H1 (cell line): Measurements from ENCODE around the gene ACP4. TPM values are rescaled to one million over a fixed set of nuclear protein-coding genes. Genes with fewer than 3 reads are reported as not detected.
A peak's percentile ranks its signal among the peaks of the same experiment; 100 is the strongest.

ENCODE experiments used
- ATF2 ChIP-seq: IDR thresholded peaks from 2 replicates; pipeline ENCODE4 v1.6.1; 2012; ENCODE audit warnings: low read length, inconsistent platforms
- ATF3 ChIP-seq: IDR thresholded peaks from 2 replicates; pipeline ENCODE4 v1.6.1; 2011; ENCODE audit warnings: low read depth, mild to moderate bottlenecking, low read length; ENCODE audit not compliant: insufficient read depth
- CEBPB ChIP-seq: IDR thresholded peaks from 2 replicates; pipeline ENCODE4 v1.6.1; 2012; ENCODE audit warnings: low read depth, low read length
- CHD1 ChIP-seq: IDR thresholded peaks from 2 replicates; pipeline ENCODE4 v1.6.1; 2012; ENCODE audit warnings: low read depth, low read length, improper control_type of control experiment
- CTBP2 ChIP-seq: IDR thresholded peaks from 2 replicates; pipeline ENCODE4 v1.7.0; 2011; ENCODE audit warnings: borderline replicate concordance, mild to moderate bottlenecking, moderate library complexity, mixed read lengths, low read length; ENCODE audit not compliant: insufficient read depth, insufficient read length
- E2F6 ChIP-seq: IDR thresholded peaks from 2 replicates; pipeline ENCODE4 v1.6.1; 2012; ENCODE audit warnings: inconsistent platforms
- GABPA ChIP-seq: IDR thresholded peaks from 2 replicates; pipeline ENCODE4 v1.6.1; 2011; ENCODE audit warnings: mild to moderate bottlenecking, low read length, moderate library complexity, borderline replicate concordance; ENCODE audit not compliant: insufficient read depth
- GTF2F1 ChIP-seq: IDR thresholded peaks from 2 replicates; pipeline ENCODE4 v1.6.1; 2012; ENCODE audit warnings: low read depth, low read length, improper control_type of control experiment, borderline replicate concordance
- HDAC2 ChIP-seq, 2 experiments: fragments of 300-600 bp in 1 of 2; sonication (generic) in 1 of 2; IDR thresholded peaks; 2 replicates each; pipeline ENCODE4 v1.6.1; 2011 to 2012; ENCODE audit warnings: low read depth in 2 of 2, low read length in 2 of 2, mild to moderate bottlenecking in 2 of 2, moderate library complexity in 2 of 2, borderline replicate concordance in 1 of 2, inconsistent platforms in 1 of 2
- HDAC6 ChIP-seq: IDR thresholded peaks from one replicate; pipeline ENCODE4 v1.7.1; 2012; ENCODE audit warnings: low read depth, mild to moderate bottlenecking, inconsistent platforms, low read length, moderate library complexity
- JUND ChIP-seq: IDR thresholded peaks from 2 replicates; pipeline ENCODE4 v1.6.1; 2011; ENCODE audit warnings: mild to moderate bottlenecking, improper control_type of control experiment, low read length
- MAX ChIP-seq: IDR thresholded peaks from 2 replicates; pipeline ENCODE4 v1.6.1; 2012; ENCODE audit warnings: inconsistent platforms
- POLR2A ChIP-seq, 2 experiments: IDR thresholded peaks; 1 replicate in 1 of 2; 2 replicates in 1 of 2; pipeline ENCODE4 v1.6.1; 2011; ENCODE audit warnings: low read depth in 2 of 2, low read length in 2 of 2, mild to moderate bottlenecking in 2 of 2; ENCODE audit errors: control extremely low read depth in 1 of 2
- POLR2AphosphoS5 ChIP-seq: IDR thresholded peaks from 2 replicates; pipeline ENCODE4 v1.6.1; 2011; ENCODE audit warnings: low read depth, low read length
- POU5F1 ChIP-seq: IDR thresholded peaks from 2 replicates; pipeline ENCODE4 v1.6.1; 2011; ENCODE audit warnings: low read depth, mild to moderate bottlenecking, low read length, moderate library complexity
- RNF2 ChIP-seq: fragments of 200-900, 300-1000 bp; sonication (generic); IDR thresholded peaks from 2 replicates; pipeline ENCODE4 v1.7.1; 2016; ENCODE audit warnings: borderline replicate concordance, low read depth, mild to moderate bottlenecking, antibody characterized with exemption, low read length; ENCODE audit not compliant: poor library complexity, severe bottlenecking; ENCODE audit errors: missing control alignments
- SIN3A ChIP-seq, 2 experiments: IDR thresholded peaks in 1 of 2; conservative IDR thresholded peaks in 1 of 2; 2 replicates each; pipeline ENCODE4 v1.6.1; 2011 to 2012; ENCODE audit warnings: low read length in 2 of 2, improper control_type of control experiment in 1 of 2, low read depth in 1 of 2, mild to moderate bottlenecking in 1 of 2
- SP1 ChIP-seq: IDR thresholded peaks from 2 replicates; pipeline ENCODE4 v1.6.1; 2011; ENCODE audit warnings: low read depth, low read length
- SP4 ChIP-seq: IDR thresholded peaks from 2 replicates; pipeline ENCODE4 v1.6.1; 2012; ENCODE audit warnings: low read length, inconsistent platforms
- SUZ12 ChIP-seq: fragments of 200-600 bp; sonication (generic); IDR thresholded peaks from 2 replicates; pipeline ENCODE4 v1.6.1; 2012; ENCODE audit warnings: mild to moderate bottlenecking, inconsistent platforms, low read length, moderate library complexity, mixed read lengths
- TCF12 ChIP-seq: IDR thresholded peaks from 2 replicates; pipeline ENCODE4 v1.6.1; 2011; ENCODE audit warnings: low read depth, mild to moderate bottlenecking, low read length
- TEAD4 ChIP-seq: IDR thresholded peaks from 2 replicates; pipeline ENCODE4 v1.6.1; 2012; ENCODE audit warnings: low read depth, low read length, inconsistent platforms, mixed read lengths
- polyA plus RNA-seq, 7 experiments: library from polyadenylated mRNA; depleted of rRNA in 3 of 7; stranded (reverse) in 5 of 7; unstranded in 2 of 7; fragments of >200 nt in 5 of 7; fragments of 200-250 nt in 2 of 7; gene quantifications; 1 replicate in 5 of 7; 2 replicates in 1 of 7; 4 replicates in 1 of 7; pipeline versions ENCODE4 v1.2.1 to v1.2.3, GENCODE V29; 2011 to 2013; ENCODE audit warnings: missing spikeins in 2 of 7, mixed read lengths in 2 of 7
- total RNA-seq: library from RNA; stranded (reverse); fragmentation: NEBNext Ultra II Directional; extraction: Animal tissue kit (Norgen Biotek cat#: 25700); gene quantifications from 2 replicates; pipeline ENCODE4 v1.2.1, GENCODE V29; 2021

ACP4 gene
- total and polyA plus RNA-seq, 2 of the 8 experiments (the other 6 are each of a cell fraction or from before 2014, with no cell fraction given) = not detected

- no peak for TF ChIP-seq SP4
- no peak for TF ChIP-seq CTBP2
- no peak for TF ChIP-seq CHD1
- no peak for TF ChIP-seq POLR2A (IDR thresholded peaks at IDR 0.05; ENCODE audit: control extremely low read depth in 1 of 2, low read depth in 2 of 2, low read length in 2 of 2)
- TF ChIP-seq MAX = 0 out of 2 replicates have a peak, but pooled peaks have one; percentile 8
- TF ChIP-seq HDAC6 = no peak
- no peak for TF ChIP-seq RNF2
- TF ChIP-seq SP1 = peak; percentile 86; the same call in 1 of the 2 replicates
- TF ChIP-seq JUND = no peak
- TF ChIP-seq SIN3A (conservative IDR thresholded peaks at IDR 0.05 in 1 of 2, IDR thresholded peaks at IDR 0.05 in 1 of 2; ENCODE audit: low read depth in 1 of 2, low read length in 2 of 2) = no peak
- TF ChIP-seq POLR2AphosphoS5 = no peak
- no peak for TF ChIP-seq GTF2F1
- no peak for TF ChIP-seq GABPA
- TF ChIP-seq POU5F1 = no peak
- no peak for TF ChIP-seq ATF2
- TF ChIP-seq ATF3 = peak; percentile 59; the same call in 1 of the 2 replicates
- peak; percentile 88 for TF ChIP-seq CEBPB
- TF ChIP-seq E2F6 = no peak; the same call in 1 of the 2 replicates
- TF ChIP-seq TEAD4 = no peak
- TF ChIP-seq SUZ12 = no peak
- TF ChIP-seq HDAC2 (IDR thresholded peaks at IDR 0.05; ENCODE audit: borderline replicate concordance in 1 of 2, low read depth in 2 of 2, low read length in 2 of 2) = no peak
- no peak for TF ChIP-seq TCF12
These were observed 30.3 kb upstream of the ACP4 start (continued) for GRCh38 chr19:50759886-50760285.
